Activated T-helper 1 cell treated with anti-CD3 and anti-CD28 coated beads, Interleukin-12 subunit alpha, Interleukin-12 subunit beta, Interleukin-2, Interleukin-4 antibody, amounts not matched to agents 30 ng/mL and 10 ng/mL and 1 ng/mL, durations not matched to agents 14 hours and 24 hours and 36 hours (primary cell): ENCODE data around the gene DYNLT1. TPM values are rescaled to one million over a fixed set of nuclear protein-coding genes. Genes with fewer than 3 reads are reported as not detected.
A peak's percentile ranks its signal among the peaks of the same experiment; 100 is the strongest.
"Not testable (repeated sequence)": the region's sequence is repeated elsewhere in the genome, so short reads cannot be mapped to it uniquely, and the experiment has no call there.

Source experiments
- DNase-seq: peaks from one replicate; pipeline ENCODE4 v3.0.0; 2021; ENCODE audit warnings: low spot score
- H3K27ac Mint-ChIP-seq: one replicate; pipeline ENCODE4 v1.8.0; 2021; ENCODE audit warnings: mild to moderate bottlenecking, mixed read lengths
- H3K27me3 Mint-ChIP-seq: one replicate; pipeline ENCODE4 v1.8.0; 2022; ENCODE audit warnings: mild to moderate bottlenecking, moderate library complexity, mixed read lengths; ENCODE audit not compliant: insufficient read depth
- H3K36me3 Mint-ChIP-seq: one replicate; pipeline ENCODE4 v1.8.0; 2021; ENCODE audit warnings: low read depth, mixed read lengths
- H3K4me1 Mint-ChIP-seq: one replicate; pipeline ENCODE4 v1.8.0; 2021; ENCODE audit warnings: low read depth, mixed read lengths
- H3K4me3 Mint-ChIP-seq: one replicate; pipeline ENCODE4 v1.8.0; 2021; ENCODE audit warnings: mild to moderate bottlenecking, moderate library complexity, mixed read lengths
- H3K9me3 Mint-ChIP-seq: one replicate; pipeline ENCODE4 v1.8.0; 2021; ENCODE audit warnings: mixed read lengths
- intact Hi-C: fragments of 100-400 bp; cut with micrococcal nuclease; formaldehyde crosslinking; loops from one replicate; pipeline ENCODE4 v1.15.1; 2024
- total RNA-seq: library from RNA; stranded (reverse); gene quantifications from 2 replicates; pipeline ENCODE4 v1.2.3, GENCODE V29; 2022

Gene DYNLT1
- total RNA-seq, 1 donor from 2014 or later: 103 TPM

DNA sequence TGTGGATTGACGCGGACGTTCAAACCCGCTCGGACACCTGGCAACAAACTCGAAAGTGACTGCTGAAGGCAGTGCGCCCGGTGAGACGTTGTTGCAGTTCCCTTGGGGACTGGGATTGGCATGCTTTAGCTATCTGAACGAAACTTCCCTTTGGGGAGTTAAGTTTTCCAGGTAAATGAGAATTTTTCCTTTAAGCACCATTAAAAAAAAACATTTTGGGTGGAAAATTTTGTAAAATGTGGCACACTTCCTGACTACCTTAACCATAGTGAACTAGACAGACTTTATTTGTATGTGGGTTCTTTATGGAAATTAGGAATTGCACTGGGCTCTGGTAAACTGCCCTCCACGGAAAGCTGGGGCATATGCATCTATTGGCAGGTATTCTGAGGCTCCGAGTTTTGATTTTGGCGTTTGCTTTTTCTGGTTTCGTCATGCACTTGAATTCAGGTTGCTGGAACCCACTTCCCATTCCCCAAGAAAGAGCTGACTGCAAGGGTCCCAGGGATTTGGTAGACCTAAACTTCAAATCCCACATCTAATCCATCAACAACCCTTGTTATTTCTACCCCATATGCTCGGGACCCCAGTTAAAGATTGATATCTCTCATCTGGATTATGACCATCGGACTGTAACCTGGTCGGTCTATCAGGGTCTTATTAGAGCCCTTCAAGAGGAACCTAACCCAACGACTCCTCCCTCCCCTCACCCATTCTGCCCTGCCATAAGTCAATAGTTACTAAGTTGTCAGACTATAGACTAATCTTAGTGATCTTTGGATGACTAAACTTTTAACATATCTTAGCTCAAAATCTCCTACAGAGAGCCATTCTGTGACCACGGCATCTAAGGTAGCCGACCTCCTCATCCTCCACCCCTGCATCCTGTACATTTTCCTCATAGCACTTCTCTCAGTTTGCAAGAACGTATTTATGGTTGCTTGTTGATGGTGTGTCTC, 800 bp upstream of the DYNLT1 start:
- intact Hi-C loops: loop anchor here (1.0 to 10.0 kb wide), 5 partner anchors 8 to 1788 kb away; partner anchors contain the start of genes GTF2H5 and SERAC1
- Mint-ChIP-seq H3K36me3 (peaks cover 25% of the 10 kb centered on the region), H3K9me3 (no peaks in the 10 kb centered on the region), H3K4me1 (peaks cover 77% of the 10 kb centered on the region), H3K27me3 (no peaks in the 10 kb centered on the region), H3K27ac (peak overlapping the region; percentile 89), H3K4me3 (peak overlapping the region; percentile 82)
- no peak for DNase-seq

DNA sequence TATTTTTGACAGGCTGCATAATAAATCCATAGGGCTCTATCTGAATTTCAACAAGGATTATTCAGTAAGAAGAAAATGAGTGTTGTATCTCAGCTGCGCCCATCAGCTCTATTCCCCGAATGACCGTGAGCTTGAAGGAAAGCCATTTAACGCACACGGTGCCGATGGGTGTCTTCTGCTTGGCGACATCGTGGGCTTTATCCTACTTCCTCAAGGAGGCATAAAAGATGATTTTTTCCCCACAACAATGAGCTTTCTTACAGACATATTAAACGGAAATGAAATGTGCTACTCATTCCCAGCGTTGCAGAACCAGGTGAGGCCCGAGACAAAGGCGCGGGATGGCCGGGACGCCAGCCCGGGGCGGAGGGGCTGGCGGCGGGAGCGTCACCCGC, 710 bp downstream of the DYNLT1 start:
- Mint-ChIP-seq H3K9me3 (no peaks in the 10 kb centered on the region), H3K4me1 (peaks cover 81% of the 10 kb centered on the region), H3K27ac (peak overlapping the region; percentile 97), H3K27me3 (no peaks in the 10 kb centered on the region), H3K4me3 (peak overlapping the region; percentile 99), H3K36me3 (peaks cover 34% of the 10 kb centered on the region)
- intact Hi-C loops: loop anchor here (1.0 to 10.0 kb wide), 3 partner anchors 354 to 1031 kb away; no protein-coding TSS in a partner anchor
- no peak for DNase-seq

DNA sequence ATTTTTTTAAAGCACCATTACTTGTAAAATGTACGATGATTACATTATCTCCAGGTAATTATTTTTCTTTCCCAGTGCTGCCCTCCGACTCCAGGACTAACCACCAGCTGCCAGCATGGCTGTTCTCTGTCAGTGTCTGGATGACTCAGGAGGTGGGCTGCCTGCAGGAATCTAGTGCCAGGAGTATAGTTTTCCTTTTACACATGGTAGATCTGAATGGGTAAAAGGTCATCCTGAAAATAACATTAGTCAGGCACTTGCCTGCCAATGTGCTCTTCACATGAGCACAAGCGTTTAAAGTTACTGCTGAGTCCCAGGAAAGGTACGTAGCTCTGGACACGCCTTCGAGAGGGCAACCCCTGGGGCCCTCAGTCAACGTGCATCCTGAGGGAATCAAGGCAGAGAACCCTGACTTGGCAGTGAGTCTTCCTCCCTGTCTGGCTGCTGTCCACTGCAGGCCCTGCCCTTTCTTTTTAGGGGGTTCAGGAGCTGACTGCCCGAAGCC, 2.4 kb downstream of the DYNLT1 start:
- intact Hi-C loops: loop anchor here (10.0 kb wide), 1 partner anchor 1033 kb away; no protein-coding TSS in a partner anchor
- H3K9me3 Mint-ChIP-seq: no peaks in the 10 kb centered on the region
- H3K27me3 Mint-ChIP-seq: no peaks in the 10 kb centered on the region
- H3K4me1 Mint-ChIP-seq: peaks cover 77% of the 10 kb centered on the region
- H3K4me3 Mint-ChIP-seq: peak overlapping the region; percentile 99
- H3K36me3 Mint-ChIP-seq: peaks cover 41% of the 10 kb centered on the region
- peak overlapping the region; percentile 76 for H3K27ac Mint-ChIP-seq
- no peak for DNase-seq

DNA sequence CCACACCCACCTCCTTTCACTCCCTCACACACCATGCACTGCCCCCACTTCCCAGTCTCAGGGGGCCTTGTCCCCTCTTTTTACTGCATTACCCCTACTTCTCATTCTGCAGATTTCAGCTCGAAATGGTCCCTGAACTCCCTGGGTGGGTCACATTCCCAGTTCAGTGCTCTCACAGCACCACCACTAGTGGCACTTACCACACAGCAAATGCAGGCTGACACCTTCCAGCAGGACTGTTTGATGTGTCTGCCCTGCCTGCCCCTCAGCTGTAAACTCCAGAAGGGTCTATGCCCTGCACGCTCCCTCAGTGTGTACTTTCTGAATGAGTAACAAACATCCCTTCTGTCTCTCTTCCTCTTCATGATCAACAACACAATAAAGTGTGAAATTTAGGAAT, 4.0 kb downstream of the DYNLT1 start:
- Mint-ChIP-seq H3K27me3 (no peaks in the 10 kb centered on the region), H3K4me3 (peak overlapping the region; percentile 62)
- intact Hi-C loops: loop anchor here (10.0 kb wide), 1 partner anchor 1034 kb away; no protein-coding TSS in a partner anchor

DNA sequence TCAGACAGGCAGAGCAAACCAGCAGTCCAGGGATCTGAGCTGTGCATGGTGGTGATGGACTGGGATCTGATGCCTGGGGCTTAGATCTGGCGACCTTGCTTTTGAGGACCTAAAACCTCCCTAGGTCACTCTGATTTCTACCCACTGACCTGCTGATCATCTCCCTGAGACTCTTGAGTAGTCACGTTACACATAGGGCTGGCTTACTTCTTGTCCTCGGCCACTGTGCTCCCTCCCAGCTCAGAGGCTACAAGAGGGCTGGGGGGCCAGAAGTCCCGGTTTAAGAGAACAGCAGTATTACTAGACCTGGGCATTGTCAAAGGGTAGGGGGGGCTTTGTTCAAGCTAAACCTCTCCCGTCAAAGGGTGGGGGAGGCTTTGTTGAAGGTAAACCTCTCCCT, 5.5 kb downstream of the DYNLT1 start:
- intact Hi-C loops: no loop called here
- H3K4me3 Mint-ChIP-seq: no peak overlapping the region
- peaks cover 65% of the 10 kb centered on the region for H3K36me3 Mint-ChIP-seq
- H3K27ac Mint-ChIP-seq: peak overlapping the region; percentile 50
- no peaks in the 10 kb centered on the region for H3K27me3 Mint-ChIP-seq
- H3K9me3 Mint-ChIP-seq: no peaks in the 10 kb centered on the region
- H3K4me1 Mint-ChIP-seq: peaks cover 67% of the 10 kb centered on the region
- no peak for DNase-seq

More for the DNA sequence above, 4.0 kb downstream of the DYNLT1 start:
- H3K4me1 Mint-ChIP-seq: peaks cover 64% of the 10 kb centered on the region
- no peak for DNase-seq
- H3K36me3 Mint-ChIP-seq: peaks cover 53% of the 10 kb centered on the region
- H3K9me3 Mint-ChIP-seq: no peaks in the 10 kb centered on the region
- H3K27ac Mint-ChIP-seq: peak overlapping the region; percentile 80

DNA sequence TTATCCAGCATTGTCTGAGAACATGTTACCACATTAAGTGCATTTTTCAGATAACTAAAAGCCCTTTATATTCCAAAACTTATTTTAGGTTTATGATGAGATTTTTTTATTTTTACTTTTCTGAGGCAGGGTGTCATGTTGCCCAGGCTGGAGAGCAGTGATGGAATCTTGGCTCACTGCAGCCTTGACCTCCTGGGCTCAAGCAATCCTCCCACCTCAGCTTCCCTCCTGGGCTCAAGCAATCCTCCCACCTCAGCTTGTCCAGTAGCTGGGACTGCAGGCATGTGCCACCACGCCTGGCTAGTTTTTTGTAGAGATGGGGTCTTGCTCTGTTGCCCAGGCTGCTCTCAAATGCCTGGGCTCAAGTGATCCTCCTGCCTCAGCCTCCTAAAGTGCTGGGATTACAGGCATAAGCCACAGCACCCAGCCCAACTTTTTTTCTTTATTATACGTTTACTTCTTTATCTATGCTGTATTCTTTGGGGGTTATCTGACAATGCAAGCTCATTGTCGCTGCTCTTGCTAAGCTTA, 6.2 kb downstream of the DYNLT1 start:
- Mint-ChIP-seq H3K27me3 (no peaks in the 10 kb centered on the region), H3K4me3 (no peak overlapping the region), H3K4me1 (peaks cover 68% of the 10 kb centered on the region), H3K9me3 (no peaks in the 10 kb centered on the region), H3K36me3 (peaks cover 66% of the 10 kb centered on the region), H3K27ac (peak overlapping the region; percentile 50)
- intact Hi-C loops: no loop called here
- no peak for DNase-seq

DNA sequence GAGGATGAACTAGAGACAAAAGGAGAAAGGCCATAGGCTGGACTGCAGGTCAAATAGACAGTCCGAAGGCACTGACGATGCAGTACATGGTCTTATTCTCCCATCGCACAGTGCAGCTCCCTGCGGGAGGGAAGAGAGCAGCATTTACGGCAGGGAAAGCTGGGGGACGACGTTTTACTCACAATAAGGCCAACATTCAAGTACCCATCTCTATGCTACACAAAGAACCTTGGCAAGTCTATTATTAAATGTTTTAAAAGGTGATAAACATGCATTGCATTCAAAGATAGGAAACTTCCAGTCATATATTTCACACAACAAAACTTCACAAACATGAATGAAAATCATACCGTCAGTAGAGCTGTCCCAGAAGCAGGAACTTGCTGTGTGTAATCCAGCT, 7.8 kb downstream of the DYNLT1 start:
- Mint-ChIP-seq H3K4me1 (peaks cover 65% of the 10 kb centered on the region), H3K27me3 (no peaks in the 10 kb centered on the region), H3K27ac (no peak overlapping the region), H3K9me3 (no peaks in the 10 kb centered on the region), H3K4me3 (no peak overlapping the region), H3K36me3 (peaks cover 60% of the 10 kb centered on the region)
- intact Hi-C loops: no loop called here
- DNase-seq: no peak

DNA sequence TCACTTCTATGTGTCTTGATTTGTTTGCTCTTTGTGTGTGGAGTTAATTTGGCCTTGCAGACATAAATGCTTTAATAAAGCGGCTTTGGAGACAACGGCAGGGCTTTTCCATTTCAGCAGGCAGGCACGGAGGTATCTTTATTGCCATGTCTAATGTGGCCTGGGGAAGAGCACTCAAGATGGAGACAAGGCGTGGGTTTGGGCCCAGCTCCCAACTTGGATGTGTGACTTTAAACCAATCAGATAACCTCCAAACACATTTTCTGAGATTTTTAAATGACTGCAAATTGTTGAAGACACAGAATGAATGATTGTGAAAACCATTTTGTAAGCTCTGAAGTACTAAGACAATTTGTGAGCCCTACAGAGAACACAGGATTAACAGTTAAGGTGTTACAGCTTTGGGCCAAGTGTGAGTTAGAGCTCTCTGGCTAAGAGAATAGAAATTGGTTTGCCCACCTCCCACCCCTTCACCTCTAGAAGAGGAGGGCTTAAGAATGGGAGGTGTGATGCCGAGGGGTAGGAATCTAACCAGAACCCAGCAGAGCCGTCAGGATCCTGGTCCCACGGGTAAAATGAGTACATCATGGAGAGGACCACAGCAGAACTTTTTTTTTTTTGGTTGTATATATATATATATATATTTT, 9.0 kb downstream of the DYNLT1 start:
- no peaks in the 10 kb centered on the region for H3K27me3 Mint-ChIP-seq

DNA sequence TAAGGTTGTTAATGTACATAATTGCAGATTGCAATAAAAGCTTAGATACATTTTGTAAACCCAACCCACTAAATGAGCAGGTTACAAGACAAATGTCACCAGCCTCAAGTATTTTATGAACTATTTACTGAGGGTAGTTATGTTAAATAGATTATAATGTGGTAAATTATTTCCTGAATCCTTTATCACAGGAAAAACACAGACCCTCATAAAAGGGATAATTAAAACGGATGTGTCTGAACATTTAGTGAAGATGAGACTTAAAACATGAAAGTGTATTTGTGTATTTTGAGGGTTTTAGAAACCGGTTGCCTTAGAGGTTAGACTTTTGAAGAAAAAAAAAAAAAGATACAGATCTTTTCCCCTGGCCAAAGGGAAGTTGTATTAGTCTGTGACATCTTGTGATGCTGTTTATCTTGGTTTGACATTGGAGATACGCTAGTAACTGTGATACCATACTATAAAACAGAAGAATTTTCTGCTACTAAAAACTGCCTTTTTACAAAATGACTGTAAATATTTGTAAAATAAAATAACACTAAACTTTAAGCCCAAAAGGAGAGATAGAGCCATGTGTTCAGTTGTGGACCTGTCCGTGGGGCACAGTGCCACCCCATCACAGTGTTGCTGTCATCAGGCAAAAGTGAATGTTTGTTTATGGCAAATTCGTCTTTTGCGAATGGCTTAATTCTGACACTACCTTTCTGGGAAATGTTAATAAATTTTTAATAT, 9.7 kb downstream of the DYNLT1 start:
- Mint-ChIP-seq H3K9me3 (no peaks in the 10 kb centered on the region), H3K27me3 (no peaks in the 10 kb centered on the region), H3K4me1 (peaks cover 55% of the 10 kb centered on the region), H3K27ac (peak overlapping the region; percentile 47), H3K4me3 (no peak overlapping the region), H3K36me3 (peaks cover 55% of the 10 kb centered on the region)
- intact Hi-C loops: no loop called here
- no peak for DNase-seq

More for the DNA sequence above, 9.0 kb downstream of the DYNLT1 start:
- Mint-ChIP-seq H3K4me1 (peaks cover 62% of the 10 kb centered on the region), H3K36me3 (peaks cover 60% of the 10 kb centered on the region), H3K27ac (peak overlapping the region; percentile 36), H3K4me3 (no peak overlapping the region), H3K9me3 (no peaks in the 10 kb centered on the region)
- no peak for DNase-seq
- intact Hi-C loops: no loop called here

DNA sequence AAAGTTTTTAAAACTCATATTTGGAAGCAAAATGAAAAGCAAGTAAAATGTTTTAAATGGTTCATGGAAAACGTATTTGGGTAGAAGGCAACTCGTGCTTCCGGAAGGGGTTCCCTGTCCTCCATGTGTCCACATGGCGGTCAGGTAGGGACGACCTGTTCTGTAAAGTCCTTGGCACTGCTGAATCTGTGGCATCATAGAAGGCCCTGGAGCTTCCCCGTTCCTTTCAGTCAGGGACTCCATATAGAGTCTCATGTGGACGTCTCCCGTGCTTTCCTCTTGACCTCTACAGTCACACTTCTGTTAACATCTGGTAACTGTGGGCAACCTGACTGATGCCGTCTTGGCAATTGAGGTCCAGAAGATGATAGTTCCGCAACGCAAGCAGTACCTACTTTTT, 11.4 kb downstream of the DYNLT1 start:
- Mint-ChIP-seq H3K27me3 (no peaks in the 10 kb centered on the region), H3K4me3 (no peak overlapping the region), H3K9me3 (no peaks in the 10 kb centered on the region), H3K4me1 (peaks cover 40% of the 10 kb centered on the region), H3K27ac (peak overlapping the region; percentile 44), H3K36me3 (peaks cover 52% of the 10 kb centered on the region)
- intact Hi-C loops: no loop called here
- DNase-seq: no peak

DNA sequence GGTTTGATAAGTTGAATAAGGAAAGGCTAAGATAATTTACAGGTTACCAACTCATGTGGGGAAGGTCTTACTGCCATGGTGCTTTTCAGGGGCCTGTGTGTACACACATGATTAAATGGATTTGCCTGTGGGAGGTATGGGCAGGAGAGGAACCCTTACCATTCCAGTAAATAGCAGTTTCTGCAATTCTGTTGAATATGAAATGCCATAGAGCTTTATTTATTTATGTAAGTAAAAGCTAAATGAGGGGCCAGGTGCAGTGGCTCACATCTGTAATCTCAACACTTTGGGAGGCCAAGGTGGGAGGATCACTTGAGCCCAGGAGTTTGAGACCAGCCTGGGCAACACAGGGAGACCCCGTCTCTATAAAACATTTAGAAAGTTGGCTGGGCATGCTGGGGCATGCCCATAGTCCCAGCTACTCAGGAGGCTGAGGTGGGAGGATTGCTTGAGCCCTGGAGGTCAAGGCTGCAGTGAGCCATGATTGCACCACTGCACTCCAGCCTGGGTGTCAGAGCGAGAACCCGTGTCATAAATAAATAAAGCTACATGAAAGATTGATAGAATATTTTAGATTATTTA, 11.9 kb downstream of the DYNLT1 start:
- Mint-ChIP-seq H3K4me1 (peaks cover 40% of the 10 kb centered on the region), H3K27ac (peak overlapping the region; percentile 78), H3K36me3 (peaks cover 52% of the 10 kb centered on the region)
- H3K4me3 Mint-ChIP-seq, intact Hi-C loops, H3K9me3 Mint-ChIP-seq, H3K27me3 Mint-ChIP-seq, DNase-seq: not testable (repeated sequence)
